Activated CD4-positive, alpha-beta memory T cell treated with anti-CD3 and anti-CD28 coated beads, Interleukin-2, amount 10 ng/mL, durations not matched to agents 7 days and 5 days (primary cell): ENCODE data around the gene ARHGEF4. TPM values are rescaled to one million over a fixed set of nuclear protein-coding genes. Genes with fewer than 3 reads are reported as not detected.
"Not testable (repeated sequence)": the region's sequence is repeated elsewhere in the genome, so short reads cannot be mapped to it uniquely, and the experiment has no call there.

Experiments
- CTCF ChIA-PET: fragments of 350-600 bp; sonication (Branson Sonifier 250); formaldehyde crosslinking; loops from one replicate; lab custom pipeline; 2021; ENCODE audit warnings: antibody characterized with exemption, inconsistent platforms; lab: Charles Lee
- POLR2A ChIA-PET: fragments of 350-600 bp; sonication (Branson Sonifier 250); formaldehyde crosslinking; loops from one replicate; lab custom pipeline; 2021; ENCODE audit warnings: antibody characterized with exemption; lab: Charles Lee
- DNase-seq: peaks from one replicate; pipeline ENCODE4 v3.0.0-alpha.2; 2020
- H3K27ac Mint-ChIP-seq: one replicate; pipeline ENCODE4 v1.8.0; 2021; ENCODE audit warnings: mild to moderate bottlenecking, mixed read lengths
- H3K27me3 Mint-ChIP-seq: one replicate; pipeline ENCODE4 v1.8.0; 2021; ENCODE audit warnings: mixed read lengths
- H3K36me3 Mint-ChIP-seq: one replicate; pipeline ENCODE4 v1.8.0; 2021; ENCODE audit warnings: low read depth, mixed read lengths
- H3K4me1 Mint-ChIP-seq: one replicate; pipeline ENCODE4 v1.8.0; 2021; ENCODE audit warnings: mixed read lengths
- H3K4me3 Mint-ChIP-seq: one replicate; pipeline ENCODE4 v1.8.0; 2021; ENCODE audit warnings: mild to moderate bottlenecking, mixed read lengths
- H3K9me3 Mint-ChIP-seq: one replicate; pipeline ENCODE4 v1.8.0; 2021; ENCODE audit warnings: mixed read lengths
- total RNA-seq, 2 experiments: library from RNA; stranded (reverse); gene quantifications; one replicate each; pipeline ENCODE4 v1.2.3, GENCODE V29; 2021

Gene ARHGEF4
- total RNA-seq, 2 experiments from 2014 or later = 0.25 to 0.30 TPM

DNA sequence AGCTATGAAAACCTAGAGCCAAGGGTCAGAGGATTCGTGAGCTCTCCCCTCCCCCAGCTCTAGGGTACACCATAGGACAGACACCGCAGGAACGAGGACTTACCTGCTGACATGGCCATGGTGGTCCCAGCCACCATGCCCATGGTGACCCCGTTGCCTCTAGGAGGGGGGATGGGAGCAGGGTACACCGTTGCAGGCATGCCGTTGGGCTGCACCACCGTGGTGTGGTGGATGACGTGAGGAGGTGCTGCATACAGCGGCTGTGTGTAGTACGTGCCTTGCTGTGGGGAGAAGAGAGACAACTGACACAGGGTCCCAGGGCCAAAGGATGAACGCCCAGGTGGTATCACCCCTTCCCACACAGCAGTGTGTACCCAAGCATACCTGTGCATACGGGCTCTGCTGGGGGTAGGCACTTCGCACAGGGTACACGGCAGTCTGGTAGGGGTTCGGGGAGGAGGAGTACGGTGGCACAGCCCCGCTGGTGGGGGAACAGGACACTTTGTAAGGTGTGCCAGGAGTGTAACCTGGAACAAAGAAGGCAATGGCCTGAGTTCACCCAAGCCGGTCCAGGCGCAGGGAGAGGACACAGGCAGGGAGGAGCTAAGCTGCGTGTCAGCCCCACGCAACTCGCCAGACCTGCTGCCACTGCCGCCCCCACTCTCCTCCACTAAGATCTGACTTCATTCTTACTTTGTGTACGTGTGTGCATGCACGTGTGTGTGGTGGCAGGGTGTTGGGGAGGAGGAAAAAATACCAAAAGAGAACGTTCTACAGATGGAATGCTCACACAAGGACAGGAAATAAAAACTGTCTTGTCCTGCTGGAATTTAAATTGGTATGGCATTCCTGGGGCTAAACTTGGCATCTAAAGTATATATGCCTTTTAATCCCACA lies 218.7 kb downstream of the ARHGEF4 start:
- H3K9me3 Mint-ChIP-seq = no peaks in the 10 kb centered on the region
- H3K4me1 Mint-ChIP-seq = no peaks in the 10 kb centered on the region
- DNase-seq = no peak
- no peak overlapping the region for H3K4me3 Mint-ChIP-seq
- no peaks in the 10 kb centered on the region for H3K27me3 Mint-ChIP-seq
- ChIA-PET CTCF (no interaction called here), POLR2A (no interaction called here)
- no peak overlapping the region for H3K27ac Mint-ChIP-seq
- H3K36me3 Mint-ChIP-seq = peaks cover 60% of the 10 kb centered on the region

DNA sequence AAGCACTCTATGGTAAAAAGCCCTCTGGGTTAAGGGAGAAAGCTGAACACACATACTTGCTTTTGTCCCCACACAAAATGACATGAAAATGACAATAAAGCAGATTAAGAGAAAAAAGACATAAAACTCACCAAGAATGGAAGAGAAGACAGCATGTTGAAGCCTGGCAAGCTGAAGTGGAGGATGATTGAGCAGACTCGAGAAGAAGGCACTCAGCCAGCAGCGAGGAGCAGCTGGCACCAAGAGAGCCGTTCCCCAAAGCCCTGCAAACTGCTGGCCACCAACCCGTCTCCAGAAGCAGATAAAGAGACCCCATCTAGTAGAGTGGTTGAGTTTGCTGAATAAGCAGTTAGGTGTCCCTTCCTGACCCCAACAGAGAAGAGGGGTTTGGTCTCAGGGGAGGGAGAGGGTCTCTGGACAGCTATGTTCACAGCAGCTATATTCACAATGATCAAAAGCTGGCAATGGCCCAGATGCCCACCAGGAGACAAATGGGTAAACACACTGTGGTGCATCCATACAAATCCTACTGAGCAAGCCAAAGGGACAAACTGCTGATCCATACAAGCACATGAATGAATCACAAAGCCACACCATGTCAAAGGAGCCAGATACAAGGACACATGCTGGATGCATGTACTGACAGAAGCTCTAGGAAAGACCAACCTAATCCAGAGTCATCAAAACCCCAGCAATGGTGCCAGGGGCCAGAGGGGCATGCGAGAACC lies 219.7 kb downstream of the ARHGEF4 start:
- H3K9me3 Mint-ChIP-seq = no peaks in the 10 kb centered on the region
- H3K4me3 Mint-ChIP-seq = no peak overlapping the region
- no peaks in the 10 kb centered on the region for H3K27me3 Mint-ChIP-seq
- H3K4me1 Mint-ChIP-seq = peaks cover 2% of the 10 kb centered on the region
- POLR2A ChIA-PET = interaction anchor here (1.3 kb wide), 1 partner anchor 14 kb away, joined by 3 read pairs; no protein-coding TSS in a partner anchor
- DNase-seq = no peak
- H3K27ac Mint-ChIP-seq = no peak overlapping the region
- CTCF ChIA-PET = no interaction called here
- H3K36me3 Mint-ChIP-seq = peaks cover 58% of the 10 kb centered on the region

DNA sequence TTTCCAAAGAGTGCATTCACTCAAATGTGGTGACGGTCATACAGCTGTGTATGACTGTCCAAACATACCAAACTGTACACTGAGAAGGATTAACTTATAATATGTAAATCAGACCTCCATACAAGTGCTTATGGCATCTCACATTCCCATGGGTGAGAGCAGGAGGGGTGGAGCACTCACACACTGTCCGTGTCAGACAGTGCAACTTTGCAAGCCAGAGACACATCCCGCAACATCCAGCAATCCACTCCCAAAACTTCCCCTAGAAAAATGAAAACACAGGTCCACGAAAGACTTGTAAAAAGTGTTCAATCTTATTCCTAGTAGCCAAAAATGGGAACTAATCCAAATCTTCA lies 220.2 kb downstream of the ARHGEF4 start:
- H3K27me3 Mint-ChIP-seq = no peaks in the 10 kb centered on the region
- no peak for DNase-seq
- no peaks in the 10 kb centered on the region for H3K9me3 Mint-ChIP-seq
- H3K27ac Mint-ChIP-seq = no peak overlapping the region
- peaks cover 55% of the 10 kb centered on the region for H3K36me3 Mint-ChIP-seq
- ChIA-PET CTCF (no interaction called here), POLR2A (interaction anchor here (1.3 kb wide), 1 partner anchor 15 kb away, joined by 3 read pairs; no protein-coding TSS in a partner anchor)
- no peak overlapping the region for H3K4me3 Mint-ChIP-seq
- peaks cover 4% of the 10 kb centered on the region for H3K4me1 Mint-ChIP-seq

DNA sequence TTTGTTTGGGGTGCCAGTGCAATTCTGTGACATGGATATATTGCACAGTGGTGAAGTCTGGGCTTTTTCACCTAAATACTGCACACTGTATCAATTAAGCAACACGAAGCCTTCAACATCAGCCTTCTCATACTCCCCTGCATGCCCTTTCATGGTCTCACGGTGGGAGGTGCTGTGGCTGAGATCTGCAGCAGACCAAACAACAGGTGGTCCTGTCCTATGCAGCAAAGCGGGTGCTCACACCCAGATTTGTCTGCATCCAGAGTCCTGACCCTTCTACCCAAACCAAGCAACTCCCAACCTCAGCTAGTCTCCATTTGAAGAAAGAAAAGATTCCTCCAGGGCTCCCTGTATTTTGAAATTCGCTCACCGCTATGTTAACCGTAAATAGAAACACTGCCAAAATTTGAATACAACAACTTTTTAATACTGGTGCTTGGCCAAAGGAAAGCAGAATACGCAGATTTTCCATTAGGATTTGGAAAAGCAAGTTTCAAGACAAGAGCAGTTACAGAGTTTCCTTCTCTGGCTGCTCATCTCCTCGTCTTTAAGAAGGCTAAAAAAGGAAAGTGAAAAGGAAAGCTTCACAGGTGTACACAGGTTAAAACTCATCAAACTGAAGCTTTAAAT lies 221.6 kb downstream of the ARHGEF4 start:
- Mint-ChIP-seq H3K9me3 (no peaks in the 10 kb centered on the region), H3K4me1 (peaks cover 8% of the 10 kb centered on the region), H3K27ac (no peak overlapping the region), H3K36me3 (peaks cover 45% of the 10 kb centered on the region), H3K4me3 (no peak overlapping the region), H3K27me3 (no peaks in the 10 kb centered on the region)
- POLR2A ChIA-PET = no interaction called here
- CTCF ChIA-PET = no interaction called here
- no peak for DNase-seq

DNA sequence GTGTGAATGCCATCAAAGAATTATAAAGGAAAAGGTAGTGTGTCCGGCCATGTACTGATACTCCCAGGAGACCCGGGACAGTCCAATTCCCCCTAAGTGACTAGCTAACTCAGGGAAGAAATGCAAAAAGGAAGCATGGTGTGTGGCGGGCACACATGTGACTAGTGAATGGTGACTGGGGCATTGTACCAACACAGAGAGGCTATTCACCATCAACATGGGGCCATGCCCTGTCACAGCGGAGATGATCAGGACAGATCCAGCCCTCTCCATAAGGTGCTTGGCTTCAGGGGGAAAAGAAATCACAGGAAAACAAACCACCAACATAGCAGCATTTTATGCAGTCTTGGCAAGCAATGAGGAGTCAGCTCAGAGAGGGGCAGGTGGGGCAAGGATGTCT lies 222.2 kb downstream of the ARHGEF4 start:
- POLR2A ChIA-PET = interaction anchor here (1.0 kb wide), 1 partner anchor 33 kb away, joined by 3 read pairs; no protein-coding TSS in a partner anchor
- CTCF ChIA-PET = no interaction called here
- H3K27ac Mint-ChIP-seq = no peak overlapping the region
- peaks cover 46% of the 10 kb centered on the region for H3K36me3 Mint-ChIP-seq
- no peaks in the 10 kb centered on the region for H3K27me3 Mint-ChIP-seq
- DNase-seq = no peak
- no peak overlapping the region for H3K4me3 Mint-ChIP-seq
- no peaks in the 10 kb centered on the region for H3K9me3 Mint-ChIP-seq
- H3K4me1 Mint-ChIP-seq = peaks cover 8% of the 10 kb centered on the region

DNA sequence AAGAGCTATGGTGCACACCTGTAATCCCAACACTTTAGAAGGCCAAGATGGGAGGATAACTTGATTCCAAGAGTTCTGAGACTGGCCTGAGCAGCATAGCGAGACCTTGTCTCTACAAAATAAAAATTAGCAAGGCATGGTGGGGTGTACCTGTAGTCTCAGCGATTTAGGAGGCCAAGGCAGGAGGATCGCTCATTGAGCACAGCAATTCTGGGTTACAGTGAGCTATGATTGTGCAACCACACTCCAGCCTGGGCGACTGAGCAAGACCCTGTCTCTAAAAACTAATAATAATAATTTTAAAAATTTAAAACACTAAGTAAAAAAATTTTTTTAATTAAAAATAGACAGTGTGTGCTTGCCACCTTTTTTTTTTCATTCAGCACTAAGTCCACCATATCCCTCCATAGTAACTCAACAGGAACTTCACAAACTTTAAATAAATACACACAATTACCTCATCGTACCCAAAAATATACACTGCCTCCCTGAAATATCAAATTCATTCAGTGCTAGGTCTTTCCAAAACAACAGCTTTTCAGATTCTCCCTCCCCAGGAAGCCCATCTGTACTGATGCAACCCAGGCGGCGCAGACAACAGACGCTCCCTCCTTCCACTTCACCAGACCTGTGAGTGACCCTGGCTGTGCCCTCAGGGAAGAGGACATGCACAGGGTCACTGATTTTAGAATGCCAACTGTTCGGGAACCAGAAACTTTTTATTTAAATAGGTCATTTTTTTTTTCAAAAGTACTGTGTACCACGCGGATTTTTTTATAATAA lies 227.0 kb downstream of the ARHGEF4 start:
- H3K36me3 Mint-ChIP-seq = peaks cover 43% of the 10 kb centered on the region
- no peak overlapping the region for H3K4me3 Mint-ChIP-seq
- DNase-seq = no peak
- H3K9me3 Mint-ChIP-seq = no peaks in the 10 kb centered on the region
- no peaks in the 10 kb centered on the region for H3K27me3 Mint-ChIP-seq
- CTCF ChIA-PET = no interaction called here
- H3K4me1 Mint-ChIP-seq = peaks cover 9% of the 10 kb centered on the region
- POLR2A ChIA-PET = no interaction called here
- H3K27ac Mint-ChIP-seq = no peak overlapping the region

DNA sequence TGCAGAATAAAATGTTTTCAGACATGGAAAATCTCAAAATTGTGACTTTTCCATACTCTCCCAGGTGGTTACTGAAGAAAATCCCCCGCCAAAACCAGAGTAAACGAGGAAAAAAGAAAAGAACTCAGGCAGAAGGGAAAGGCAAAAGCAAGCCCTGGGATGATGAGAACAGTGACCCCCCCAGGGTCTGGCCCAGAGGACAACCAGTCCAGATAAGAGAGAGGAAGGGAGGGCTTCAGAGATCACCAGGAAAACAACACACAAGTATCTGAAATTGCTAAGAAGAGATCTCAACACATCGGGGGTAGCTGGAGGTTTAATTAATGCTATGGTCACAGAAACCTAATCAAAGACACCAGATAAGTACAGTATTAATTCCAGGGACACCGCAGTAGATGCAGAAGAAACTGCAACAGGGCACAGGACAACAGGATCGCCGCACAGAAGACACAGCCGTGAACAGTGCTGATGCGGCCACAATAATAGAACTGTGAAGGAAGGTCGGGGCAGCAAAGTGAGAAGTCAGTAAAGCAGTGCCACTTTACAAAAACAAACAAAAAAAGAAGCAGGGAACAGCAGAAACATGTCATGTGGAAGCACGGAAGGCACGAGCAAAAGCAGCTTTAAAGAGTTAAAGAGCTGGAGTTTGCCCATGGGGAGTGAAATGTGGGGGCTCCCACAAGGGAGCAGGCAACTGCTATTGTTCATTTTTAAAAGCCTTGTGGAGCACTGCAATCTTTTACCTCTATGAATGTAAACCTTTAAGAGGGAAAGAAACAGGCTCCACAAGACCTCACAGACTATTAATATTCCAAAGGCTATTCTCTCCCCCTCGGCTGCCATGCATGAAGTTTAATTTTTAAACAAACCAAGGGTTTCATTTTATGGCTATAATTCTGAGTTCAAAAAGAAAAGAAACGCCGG lies 228.1 kb downstream of the ARHGEF4 start:
- ChIA-PET POLR2A (no interaction called here), CTCF (no interaction called here)
- H3K9me3 Mint-ChIP-seq = no peaks in the 10 kb centered on the region
- no peak overlapping the region for H3K27ac Mint-ChIP-seq
- no peak for DNase-seq
- peaks cover 9% of the 10 kb centered on the region for H3K4me1 Mint-ChIP-seq
- H3K27me3 Mint-ChIP-seq = no peaks in the 10 kb centered on the region
- H3K36me3 Mint-ChIP-seq = peaks cover 48% of the 10 kb centered on the region
- no peak overlapping the region for H3K4me3 Mint-ChIP-seq

DNA sequence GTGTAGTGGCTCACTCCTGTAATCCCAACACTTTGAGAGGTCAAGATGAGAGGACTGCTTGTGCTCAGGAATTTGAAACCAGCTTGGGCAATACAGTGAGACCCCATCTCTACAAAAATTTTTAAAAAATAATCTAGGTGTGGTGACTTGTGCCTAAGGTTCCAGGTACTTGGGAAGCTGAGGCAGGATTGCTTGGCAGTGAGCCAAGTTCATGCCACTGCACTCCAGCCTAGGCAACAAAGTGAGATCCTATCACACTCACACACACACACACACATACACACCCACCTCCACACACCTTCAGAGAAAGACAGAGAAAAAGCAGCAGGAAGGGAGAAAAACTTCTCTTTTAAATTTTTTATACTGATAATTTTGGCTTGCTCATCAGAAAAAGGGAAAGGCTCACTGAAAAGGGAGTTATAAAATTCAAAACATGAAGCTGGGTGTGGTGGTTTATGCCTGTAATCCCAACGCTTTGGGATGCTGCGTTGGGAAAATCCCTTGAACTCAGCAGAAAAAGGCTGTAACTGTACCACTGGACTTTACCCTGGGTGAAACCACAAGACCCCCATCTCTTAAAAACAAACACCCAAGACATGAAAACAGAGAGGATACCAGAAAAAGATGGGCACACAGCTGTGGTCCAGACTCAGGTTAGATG lies 230.9 kb downstream of the ARHGEF4 start:
- no peak overlapping the region for H3K27ac Mint-ChIP-seq
- CTCF ChIA-PET = no interaction called here
- no peak for DNase-seq
- H3K27me3 Mint-ChIP-seq = no peaks in the 10 kb centered on the region
- peaks cover 3% of the 10 kb centered on the region for H3K4me1 Mint-ChIP-seq
- H3K4me3 Mint-ChIP-seq = no peak overlapping the region
- POLR2A ChIA-PET = no interaction called here
- H3K36me3 Mint-ChIP-seq = peaks cover 57% of the 10 kb centered on the region
- no peaks in the 10 kb centered on the region for H3K9me3 Mint-ChIP-seq

DNA sequence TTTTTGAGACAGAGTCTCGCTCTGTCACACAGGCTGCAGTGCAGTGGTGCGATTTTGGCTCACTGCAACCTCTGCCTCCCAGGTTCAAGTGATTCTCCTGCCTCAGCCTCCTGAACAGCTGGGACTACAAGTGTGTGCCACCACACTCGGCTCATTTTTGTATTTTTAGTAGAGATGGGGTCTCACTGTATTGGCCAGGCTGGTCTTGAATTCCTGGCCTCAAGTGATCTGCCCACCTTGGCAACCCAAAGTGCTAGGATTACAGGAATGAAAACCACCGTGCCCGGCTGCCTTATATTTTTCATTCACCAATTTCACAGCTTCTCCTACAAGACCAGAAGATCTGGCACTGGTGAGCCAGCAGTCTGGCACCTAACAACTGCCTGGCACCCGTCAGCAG lies 231.5 kb downstream of the ARHGEF4 start:
- POLR2A ChIA-PET, DNase-seq: not testable (repeated sequence)
- peaks cover 57% of the 10 kb centered on the region for H3K36me3 Mint-ChIP-seq

DNA sequence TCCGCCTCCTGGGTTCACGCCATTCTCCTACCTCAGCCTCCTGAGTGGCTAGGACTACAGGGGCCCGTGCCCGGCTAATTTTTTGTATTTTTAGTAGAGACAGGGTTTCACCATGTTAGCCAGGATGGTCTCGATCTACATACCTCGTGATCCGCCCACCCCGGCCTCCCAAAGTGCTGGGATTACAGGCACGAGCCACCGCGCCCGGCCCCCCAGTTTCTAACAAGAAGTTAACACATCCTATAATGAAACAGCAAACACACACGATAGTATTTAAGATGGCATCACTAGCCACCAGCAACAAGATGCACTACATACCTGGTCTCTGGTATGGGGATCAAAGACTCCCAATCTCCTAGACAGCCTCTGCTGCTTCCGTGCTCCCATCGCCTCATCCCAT lies 238.9 kb downstream of the ARHGEF4 start:
- POLR2A ChIA-PET, CTCF ChIA-PET, H3K27ac Mint-ChIP-seq, H3K27me3 Mint-ChIP-seq, H3K9me3 Mint-ChIP-seq, DNase-seq, H3K4me3 Mint-ChIP-seq: not testable (repeated sequence)
- Mint-ChIP-seq H3K4me1 (peaks cover 21% of the 10 kb centered on the region), H3K36me3 (peaks cover 72% of the 10 kb centered on the region)

More for the DNA sequence above, 231.5 kb downstream of the ARHGEF4 start:
- CTCF ChIA-PET, H3K9me3 Mint-ChIP-seq, H3K4me3 Mint-ChIP-seq, H3K4me1 Mint-ChIP-seq, H3K27me3 Mint-ChIP-seq, H3K27ac Mint-ChIP-seq: not testable (repeated sequence)

DNA sequence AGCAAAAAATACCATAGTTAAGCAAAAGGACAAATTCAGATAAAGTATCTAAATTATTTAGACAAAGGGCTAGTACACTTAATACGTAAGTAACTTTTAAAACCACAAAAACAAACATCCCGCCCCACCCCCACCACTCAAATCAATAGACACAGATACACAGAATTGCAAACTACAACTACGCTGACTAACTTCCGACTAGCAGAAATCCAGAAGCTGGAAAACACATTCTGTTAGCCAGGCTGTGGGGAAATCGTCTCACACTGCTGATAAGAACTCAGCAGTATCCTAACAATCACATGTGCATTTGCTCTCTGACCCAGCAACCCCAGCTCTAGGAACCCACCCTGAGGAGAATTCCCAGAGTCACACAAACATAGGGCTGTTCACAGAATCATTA lies 240.0 kb downstream of the ARHGEF4 start:
- H3K4me1 Mint-ChIP-seq = peaks cover 24% of the 10 kb centered on the region
- no peaks in the 10 kb centered on the region for H3K27me3 Mint-ChIP-seq
- H3K9me3 Mint-ChIP-seq = no peaks in the 10 kb centered on the region
- peaks cover 69% of the 10 kb centered on the region for H3K36me3 Mint-ChIP-seq
- no peak overlapping the region for H3K27ac Mint-ChIP-seq
- DNase-seq = no peak
- H3K4me3 Mint-ChIP-seq = no peak overlapping the region
- ChIA-PET CTCF (interaction anchor here (0.7 kb wide), 1 partner anchor 280 kb away, joined by 3 read pairs; no protein-coding TSS in a partner anchor), POLR2A (no interaction called here)
